Body of pancreas (tissue), 4 donors: ENCODE results near the gene MCCC2. TPM values are rescaled to one million over a fixed set of nuclear protein-coding genes. Genes with fewer than 3 reads are reported as not detected.
"Not testable (repeated sequence)": the region's sequence is repeated elsewhere in the genome, so short reads cannot be mapped to it uniquely, and the experiment has no call there.

Experiments
- ATAC-seq: fragments of 150-250 bp; one replicate; pipeline ENCODE4 v1.9.1; 2016
- DNase-seq, 4 donors: peaks; one replicate each; pipeline ENCODE4 v3.0.0-alpha.2; 2019
- H3K27ac ChIP-seq, 4 donors: fragments of 200-600 bp; sonication (generic); 1 replicate in 3 of 4; 2 replicates in 1 of 4; pipeline versions ENCODE4 v1.5.1 to v1.6.1; 2016 to 2019; ENCODE audit warnings: mild to moderate bottlenecking in 1 of 4, mixed read lengths in 1 of 4, moderate library complexity in 1 of 4
- H3K27me3 ChIP-seq, 2 donors: fragments of 200-600 bp; sonication (generic); one replicate each; pipeline ENCODE4 v1.6.0; 2016; ENCODE audit warnings: mild to moderate bottlenecking in 1 of 2
- H3K36me3 ChIP-seq, 2 donors: fragments of 200-600 bp; sonication (generic); replicated peaks in 1 of 2; 2 replicates each; pipeline ENCODE4 v1.5.1; 2016; ENCODE audit warnings: low read depth in 2 of 2; ENCODE audit not compliant: insufficient read depth in 1 of 2
- H3K4me1 ChIP-seq: fragments of 200-600 bp; sonication (generic); one replicate; pipeline ENCODE4 v1.6.0; 2016
- H3K4me3 ChIP-seq, 2 donors: fragments of 200-600 bp; sonication (generic); 1 replicate in 1 of 2; 2 replicates in 1 of 2; pipeline ENCODE4 v1.5.1; 2016 to 2019
- H3K9me3 ChIP-seq, 3 donors: fragments of 200-600 bp; sonication (generic); 1 replicate in 2 of 3; 2 replicates in 1 of 3; pipeline ENCODE4 v1.5.1; 2016
- CTCF ChIP-seq, 7 experiments: fragments of 450-650 bp in 4 of 7; fragments of 200-600 bp in 3 of 7; sonication (generic) in 3 of 7; IDR thresholded peaks; one replicate each; pipeline ENCODE4 v1.5.1; 2016 to 2019; ENCODE audit warnings: antibody characterized with exemption in 7 of 7
- POLR2A ChIP-seq, 3 donors: fragments of 450-650 bp; IDR thresholded peaks; one replicate each; pipeline ENCODE4 v1.6.1; 2016; ENCODE audit warnings: antibody characterized with exemption in 3 of 3, mild to moderate bottlenecking in 2 of 3
- WGBS, 2 donors: methylation state at CpG; one replicate each; pipeline ENCODE4 v1.1.5; 2017; 5-methylcytosine and 5-hydroxymethylcytosine counted together
- intact Hi-C: fragments of 100-400 bp; cut with DNase I; formaldehyde crosslinking; loops from one replicate; pipeline ENCODE4 v1.15.1; 2023
- total RNA-seq, 2 donors: library from RNA; depleted of rRNA; stranded (reverse); fragments of >200 nt; gene quantifications; one replicate each; pipeline ENCODE4 v1.1.0, GENCODE V29; 2016

Gene MCCC2
- total RNA-seq, 2 donors from 2014 or later = 22.8 to 31.0 TPM

DNA sequence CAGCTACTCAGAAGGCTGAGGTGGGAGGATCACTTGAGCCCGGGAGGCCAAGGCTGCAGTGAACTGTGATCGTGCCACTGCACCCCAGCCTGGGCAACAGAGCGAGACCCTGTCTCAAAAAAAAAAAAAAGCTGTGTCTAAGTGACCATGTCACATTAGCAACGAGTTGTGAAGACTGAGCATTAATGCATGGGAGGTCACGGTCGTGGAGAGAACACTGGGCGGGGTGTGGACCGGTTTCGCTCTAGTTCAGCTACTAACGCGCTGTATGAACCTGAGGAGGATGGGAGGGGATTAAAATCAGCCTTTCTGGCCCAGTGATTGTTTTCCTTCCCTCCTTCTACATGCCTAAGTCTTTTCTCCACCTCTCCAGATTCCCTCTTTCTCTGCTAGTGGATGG is 75.2 kb downstream of the MCCC2 start:
- no peak for DNase-seq

GRCh38 chr5:71663191-71663969 is 76.2 kb downstream of the MCCC2 start:
- ATAC-seq (no peak), DNase-seq (no peak)
- Histone ChIP-seq H3K4me1 (no peaks in the 10 kb centered on the region), H3K9me3 (no peaks in the 10 kb centered on the region), H3K27me3 (no peaks in the 10 kb centered on the region), H3K27ac (no peak overlapping the region), H3K4me3 (no peak overlapping the region), H3K36me3 (no peaks in the 10 kb centered on the region)
- WGBS, 2 donors = 67 to 74% methylated on average over 6 of the region's 6 CpGs
- TF ChIP-seq POLR2A (IDR thresholded peaks at IDR 0.05) (no peak), CTCF (IDR thresholded peaks at IDR 0.05) (no peak)
- intact Hi-C loops = no loop called here

More for the DNA sequence above, 75.2 kb downstream of the MCCC2 start:
- H3K27ac ChIP-seq = no peak overlapping the region
- H3K36me3 ChIP-seq = peaks cover 0 to 2% of the 10 kb centered on the region in 2 donors
- no peak for TF ChIP-seq CTCF (IDR thresholded peaks at IDR 0.05)
- TF ChIP-seq POLR2A (IDR thresholded peaks at IDR 0.05) = no peak
- 89 to 92% methylated on average over 11 of the region's 11 CpGs for WGBS, 2 donors
- intact Hi-C loops = no loop called here
- no peaks in the 10 kb centered on the region for H3K27me3 ChIP-seq
- no peaks in the 10 kb centered on the region for H3K9me3 ChIP-seq
- no peaks in the 10 kb centered on the region for H3K4me1 ChIP-seq
- no peak for ATAC-seq
- H3K4me3 ChIP-seq = no peak overlapping the region

DNA sequence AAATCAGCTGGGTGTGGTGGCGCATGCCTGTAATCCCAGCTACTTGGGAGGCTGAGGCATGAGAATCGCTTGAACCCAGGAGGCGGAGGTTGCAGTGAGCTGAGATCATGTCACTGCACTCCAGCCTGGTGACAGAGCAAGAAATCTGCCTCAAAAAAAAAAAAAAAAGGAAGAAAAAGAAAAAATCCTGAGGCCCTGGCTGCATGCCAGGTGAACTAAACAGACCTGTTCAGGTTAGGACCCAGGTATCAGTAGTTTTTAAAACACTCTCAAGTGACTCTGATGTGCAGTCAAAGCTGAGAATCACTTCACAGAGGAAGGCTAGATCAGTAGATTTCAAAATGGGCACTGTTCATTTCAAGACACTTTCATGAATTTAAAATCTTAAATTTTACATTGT is 77.5 kb downstream of the MCCC2 start:
- H3K9me3 ChIP-seq, H3K36me3 ChIP-seq, H3K27me3 ChIP-seq, H3K4me3 ChIP-seq, H3K27ac ChIP-seq, intact Hi-C loops, H3K4me1 ChIP-seq, ATAC-seq: not testable (repeated sequence)
- WGBS, 2 donors = 94 to 100% methylated on average over 3 of the region's 3 CpGs
- peak in 1 of 4 donors; percentile 8 for DNase-seq

- no peak for TF ChIP-seq POLR2A (IDR thresholded peaks at IDR 0.05)
- no peak for TF ChIP-seq CTCF (IDR thresholded peaks at IDR 0.05)
- intact Hi-C loops = no loop called here
- no peak for ATAC-seq
Measured at GRCh38 chr5:71666321-71666720, 79.2 kb downstream of the MCCC2 start.

GRCh38 chr5:71677977-71678376 is 90.8 kb downstream of the MCCC2 start:
- no peaks in the 10 kb centered on the region for H3K36me3 ChIP-seq
- H3K27ac ChIP-seq = no peak overlapping the region
- H3K4me1 ChIP-seq = no peaks in the 10 kb centered on the region
- WGBS, 2 donors = 63 to 73% methylated on average over 1 of the region's 1 CpG
- intact Hi-C loops = no loop called here
- H3K27me3 ChIP-seq = no peaks in the 10 kb centered on the region
- no peak for DNase-seq
- TF ChIP-seq POLR2A (IDR thresholded peaks at IDR 0.05) = no peak
- TF ChIP-seq CTCF (IDR thresholded peaks at IDR 0.05) = no peak
- no peak for ATAC-seq
- H3K4me3 ChIP-seq = no peak overlapping the region
- no peaks in the 10 kb centered on the region for H3K9me3 ChIP-seq

More at GRCh38 chr5:71666321-71666720, 79.2 kb downstream of the MCCC2 start:
- Histone ChIP-seq H3K27ac (no peak overlapping the region), H3K36me3 (no peaks in the 10 kb centered on the region), H3K9me3 (no peaks in the 10 kb centered on the region), H3K27me3 (no peaks in the 10 kb centered on the region), H3K4me3 (no peak overlapping the region), H3K4me1 (no peaks in the 10 kb centered on the region)
- 34 to 42% methylated on average over 2 of the region's 2 CpGs for WGBS, 2 donors
- DNase-seq = no peak
